H1 (cell line): Measurements from ENCODE around the gene GDAP2. TPM values are rescaled to one million over a fixed set of nuclear protein-coding genes. Genes with fewer than 3 reads are reported as not detected.

ENCODE experiments used
- HDAC6 ChIP-seq: IDR thresholded peaks from one replicate; pipeline ENCODE4 v1.7.1; 2012; ENCODE audit warnings: low read depth, mild to moderate bottlenecking, inconsistent platforms, low read length, moderate library complexity
- KDM4A ChIP-seq: IDR thresholded peaks from one replicate; pipeline ENCODE4 v1.7.1; 2012; ENCODE audit warnings: low read depth, mild to moderate bottlenecking, moderate library complexity, low read length, inconsistent platforms; ENCODE audit not compliant: severe bottlenecking
- RXRA ChIP-seq: IDR thresholded peaks from 2 replicates; pipeline ENCODE4 v1.6.1; 2011; ENCODE audit warnings: low read depth, mild to moderate bottlenecking, low read length, moderate library complexity; ENCODE audit not compliant: insufficient read depth
- SIX5 ChIP-seq: IDR thresholded peaks from 2 replicates; pipeline ENCODE4 v1.6.1; 2011; ENCODE audit warnings: mild to moderate bottlenecking, low read depth, low read length
- polyA plus RNA-seq, 7 experiments: library from polyadenylated mRNA; depleted of rRNA in 3 of 7; stranded (reverse) in 5 of 7; unstranded in 2 of 7; fragments of >200 nt in 5 of 7; fragments of 200-250 nt in 2 of 7; gene quantifications; 1 replicate in 5 of 7; 2 replicates in 1 of 7; 4 replicates in 1 of 7; pipeline versions ENCODE4 v1.2.1 to v1.2.3, GENCODE V29; 2011 to 2013; ENCODE audit warnings: missing spikeins in 2 of 7, mixed read lengths in 2 of 7
- total RNA-seq: library from RNA; stranded (reverse); fragmentation: NEBNext Ultra II Directional; extraction: Animal tissue kit (Norgen Biotek cat#: 25700); gene quantifications from 2 replicates; pipeline ENCODE4 v1.2.1, GENCODE V29; 2021

The GDAP2 gene
- total and polyA plus RNA-seq, 2 of the 8 experiments (the other 6 are each of a cell fraction or from before 2014, with no cell fraction given) = 8.6 to 27.8 TPM

- TF ChIP-seq HDAC6 (no peak), SIX5 (no peak), KDM4A (no peak), RXRA (no peak)
Observed at GRCh38 chr1:117886101-117886795, 43.2 kb downstream of the GDAP2 start (continued).
